HG02884 (cell line): ENCODE results near the gene SPATA21.
"Not testable (repeated sequence)": the region's sequence is repeated elsewhere in the genome, so short reads cannot be mapped to it uniquely, and the experiment has no call there.

Experiments used
- ATAC-seq: cut with Tn5 transposase; IDR thresholded peaks from one replicate; pipeline ENCODE4 v1.9.1; 2021; ENCODE audit warnings: mild to moderate bottlenecking, moderate library complexity; ENCODE audit not compliant: unreplicated experiment

Gene SPATA21

DNA sequence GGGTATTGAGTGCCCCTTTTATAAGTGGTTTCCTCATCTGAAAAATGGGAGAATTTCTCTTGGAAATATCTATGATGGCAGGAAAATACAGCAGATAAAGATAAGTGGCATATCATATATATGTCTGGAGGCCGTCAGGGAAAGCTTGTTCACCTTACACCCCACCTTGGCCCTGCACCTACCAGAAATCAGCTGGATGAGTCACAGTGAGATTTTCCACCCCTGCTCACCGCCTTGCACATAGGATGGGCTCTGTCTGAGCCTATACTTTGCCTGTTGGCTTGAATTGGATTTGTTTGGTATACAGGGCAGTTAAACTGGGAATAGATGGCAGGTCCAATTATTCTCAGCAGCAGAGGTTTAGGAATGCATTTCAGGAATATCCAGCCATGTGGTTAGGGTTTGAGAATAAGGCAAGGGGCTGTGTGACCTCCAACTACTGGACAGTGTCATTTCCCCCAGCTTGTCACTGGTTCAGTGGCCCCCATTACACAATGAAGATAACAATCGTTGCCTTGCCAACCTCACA is at the start of gene SPATA21:
Gene SPATA21, minus strand, starts transcription at position 479 of the 529 bp plus-strand sequence. CDS start 6,053 bp downstream, outside the sequence.
- no peak for ATAC-seq

- ATAC-seq = not testable (repeated sequence)
These were observed 49.8 kb upstream of the SPATA21 start for GRCh38 chr1:16487011-16487410.

- ATAC-seq = not testable (repeated sequence)
These were observed 49.1 kb upstream of the SPATA21 start for GRCh38 chr1:16486316-16486715.

GRCh38 chr1:16484931-16485330 is 47.7 kb upstream of the SPATA21 start:
- ATAC-seq = no peak

DNA sequence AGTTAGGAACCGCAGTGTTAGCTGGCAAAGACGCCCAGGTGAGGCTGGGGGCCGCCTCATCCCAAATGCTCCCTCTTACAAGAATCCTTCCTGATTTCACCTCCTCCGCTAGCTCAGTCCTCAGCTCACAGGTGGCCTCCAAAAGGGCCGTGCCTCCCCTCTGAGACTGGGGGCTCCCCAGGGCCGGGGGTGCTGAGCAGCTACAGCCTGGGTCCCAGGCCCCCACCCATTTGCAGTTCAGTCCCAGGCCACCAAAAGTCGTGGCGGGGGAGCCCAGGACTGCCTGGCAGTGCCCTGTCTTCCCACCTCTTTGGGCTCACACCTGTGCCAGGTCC is 47.2 kb upstream of the SPATA21 start:
- no peak for ATAC-seq

DNA sequence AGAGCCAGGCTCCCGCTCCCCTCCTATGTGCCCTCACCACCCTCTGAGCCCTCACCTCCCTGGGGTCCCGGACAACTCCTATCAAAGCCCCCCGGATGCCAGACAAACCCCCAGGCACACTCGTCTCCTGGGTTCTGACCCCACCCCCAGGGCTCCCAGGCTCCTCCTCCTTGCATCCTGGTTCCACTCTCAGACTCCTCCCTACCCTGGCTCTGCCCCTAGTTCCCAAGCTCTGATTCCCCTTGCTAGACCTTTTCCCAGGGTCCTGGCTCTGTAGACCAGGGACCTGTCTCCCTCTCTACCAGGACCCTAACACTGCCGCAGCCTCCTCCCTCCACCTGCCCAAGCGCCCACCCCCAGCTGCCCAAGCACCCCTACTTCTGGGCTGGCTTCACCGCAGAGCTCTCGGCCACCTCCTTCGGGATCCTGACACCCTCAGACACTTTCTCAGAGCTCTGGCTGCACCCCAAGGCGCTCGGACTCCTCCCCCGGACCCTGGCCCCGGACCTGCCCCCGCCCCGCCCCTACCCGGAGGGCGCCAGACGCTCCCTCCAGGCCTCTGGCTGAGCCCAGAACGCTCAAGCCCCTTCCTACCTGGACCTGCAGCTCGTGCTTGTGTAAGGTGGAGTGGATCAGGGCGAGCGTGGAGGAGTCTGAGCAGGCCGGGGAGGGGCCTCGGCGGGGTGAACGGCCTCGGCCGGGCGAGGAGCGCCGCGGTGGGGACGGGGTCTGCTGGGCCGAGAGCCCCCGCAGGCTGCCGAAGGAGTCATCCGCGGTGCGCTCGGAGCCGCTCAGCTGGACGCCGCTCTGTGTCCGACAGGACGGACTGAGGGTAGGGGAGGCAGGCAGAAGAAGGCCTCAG is 46.6 kb upstream of the SPATA21 start:
- ATAC-seq = not testable (repeated sequence)

DNA sequence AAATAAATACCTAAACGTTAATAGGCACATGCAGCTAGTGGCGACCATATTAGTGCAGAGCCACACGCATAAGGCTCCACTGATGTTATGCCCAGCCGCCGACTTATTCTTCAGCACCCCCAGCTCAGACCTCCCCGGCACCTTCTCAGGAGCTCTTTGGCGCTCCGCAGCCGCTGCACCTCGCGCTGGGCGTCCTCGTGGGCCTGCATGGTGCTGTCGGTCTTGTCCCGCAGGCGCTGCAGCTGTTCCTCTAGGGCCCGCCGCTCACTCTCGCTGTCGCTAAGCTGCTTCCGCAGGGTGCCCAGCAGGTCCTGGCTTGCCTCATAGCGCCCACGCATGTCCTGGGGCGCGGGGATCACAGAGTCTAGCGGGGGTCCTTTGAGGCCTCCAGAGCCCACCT is 45.9 kb upstream of the SPATA21 start:
- not testable (repeated sequence) for ATAC-seq

DNA sequence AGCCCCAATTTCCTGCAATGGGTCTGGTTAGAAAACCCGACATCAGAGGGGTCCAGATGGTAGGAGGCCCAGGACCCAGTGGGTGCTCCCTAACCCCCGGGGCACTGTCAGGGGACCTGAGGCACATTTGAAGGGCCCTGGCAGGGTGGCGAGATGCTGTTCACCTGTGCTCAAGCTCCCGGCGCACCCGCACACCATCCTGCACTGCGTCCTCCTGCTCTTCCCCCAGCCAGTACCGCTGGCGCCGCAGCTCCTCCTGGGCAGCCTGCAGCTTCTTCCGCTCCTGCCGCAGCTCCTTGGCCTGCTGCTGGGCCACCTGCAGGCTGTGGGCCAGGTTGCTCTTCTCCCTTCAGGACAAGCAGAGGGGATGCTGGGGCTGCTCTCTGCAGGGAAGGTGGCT is 40.9 kb upstream of the SPATA21 start:
- ATAC-seq = no peak

GRCh38 chr1:16475771-16476770 is 38.8 kb upstream of the SPATA21 start:
- not testable (repeated sequence) for ATAC-seq

- not testable (repeated sequence) for ATAC-seq
These were observed 37.7 kb upstream of the SPATA21 start for GRCh38 chr1:16474891-16475290.

GRCh38 chr1:16474166-16474800 is 37.1 kb upstream of the SPATA21 start:
- no peak for ATAC-seq

DNA sequence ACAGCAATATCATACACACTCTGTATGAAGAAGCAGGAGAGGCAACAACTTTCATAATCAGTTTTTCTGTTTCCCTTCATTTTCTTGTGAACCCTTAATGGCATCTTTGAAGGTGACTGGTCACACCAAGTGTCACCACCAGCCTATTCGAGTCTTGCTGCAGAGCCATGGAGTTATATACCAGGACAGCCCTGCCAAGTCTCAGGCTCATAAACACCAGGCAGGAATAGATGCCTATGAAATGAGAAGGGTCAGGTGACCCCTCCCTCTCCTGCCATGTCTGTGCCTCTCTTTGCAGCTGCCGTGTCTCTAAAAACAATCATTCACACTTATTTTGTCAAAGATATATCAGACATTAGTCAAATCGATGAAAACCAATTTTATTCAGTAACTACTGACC is 31.3 kb upstream of the SPATA21 start:
- ATAC-seq = no peak

GRCh38 chr1:16464917-16465625 is 27.8 kb upstream of the SPATA21 start:
- ATAC-seq = no peak

GRCh38 chr1:16462773-16463330 is 25.6 kb upstream of the SPATA21 start:
- no peak for ATAC-seq

- no peak for ATAC-seq
These were observed 24.5 kb upstream of the SPATA21 start for GRCh38 chr1:16461681-16462080.

- no peak for ATAC-seq
These were observed 22.2 kb upstream of the SPATA21 start for GRCh38 chr1:16459352-16459925.

DNA sequence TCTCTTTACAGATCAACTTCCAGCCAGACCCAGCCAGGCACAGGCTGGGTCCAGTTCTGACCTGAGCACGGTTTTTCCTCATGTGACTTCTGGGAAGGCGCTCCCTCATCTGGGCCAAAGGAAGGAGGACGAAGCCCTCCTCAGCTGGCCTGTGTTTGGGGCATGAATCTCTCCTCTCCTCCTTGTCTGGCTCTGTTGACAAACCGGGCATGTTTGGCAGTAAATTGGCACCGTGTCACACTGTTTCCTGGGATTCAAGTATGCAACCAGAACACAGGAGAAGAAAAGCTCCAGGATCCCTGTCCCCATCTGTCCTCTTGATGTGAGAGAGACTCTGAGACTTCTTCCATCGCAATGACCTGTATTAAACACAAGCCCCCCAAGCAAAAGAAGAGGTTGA is 21.6 kb upstream of the SPATA21 start:
- ATAC-seq = no peak

- not testable (repeated sequence) for ATAC-seq
These were observed 18.9 kb upstream of the SPATA21 start for GRCh38 chr1:16456151-16456550.

- ATAC-seq = not testable (repeated sequence)
These were observed 17.7 kb upstream of the SPATA21 start for GRCh38 chr1:16454909-16455308.
